NCI-H2227 (cell line): ENCODE measurements around the gene CAPN8.

Source experiments
- DNase-seq: peaks from one replicate; lab custom pipeline; 2025; ENCODE audit not compliant: unreplicated experiment; lab: John Stamatoyannopoulos, UW

CAPN8 gene

DNA sequence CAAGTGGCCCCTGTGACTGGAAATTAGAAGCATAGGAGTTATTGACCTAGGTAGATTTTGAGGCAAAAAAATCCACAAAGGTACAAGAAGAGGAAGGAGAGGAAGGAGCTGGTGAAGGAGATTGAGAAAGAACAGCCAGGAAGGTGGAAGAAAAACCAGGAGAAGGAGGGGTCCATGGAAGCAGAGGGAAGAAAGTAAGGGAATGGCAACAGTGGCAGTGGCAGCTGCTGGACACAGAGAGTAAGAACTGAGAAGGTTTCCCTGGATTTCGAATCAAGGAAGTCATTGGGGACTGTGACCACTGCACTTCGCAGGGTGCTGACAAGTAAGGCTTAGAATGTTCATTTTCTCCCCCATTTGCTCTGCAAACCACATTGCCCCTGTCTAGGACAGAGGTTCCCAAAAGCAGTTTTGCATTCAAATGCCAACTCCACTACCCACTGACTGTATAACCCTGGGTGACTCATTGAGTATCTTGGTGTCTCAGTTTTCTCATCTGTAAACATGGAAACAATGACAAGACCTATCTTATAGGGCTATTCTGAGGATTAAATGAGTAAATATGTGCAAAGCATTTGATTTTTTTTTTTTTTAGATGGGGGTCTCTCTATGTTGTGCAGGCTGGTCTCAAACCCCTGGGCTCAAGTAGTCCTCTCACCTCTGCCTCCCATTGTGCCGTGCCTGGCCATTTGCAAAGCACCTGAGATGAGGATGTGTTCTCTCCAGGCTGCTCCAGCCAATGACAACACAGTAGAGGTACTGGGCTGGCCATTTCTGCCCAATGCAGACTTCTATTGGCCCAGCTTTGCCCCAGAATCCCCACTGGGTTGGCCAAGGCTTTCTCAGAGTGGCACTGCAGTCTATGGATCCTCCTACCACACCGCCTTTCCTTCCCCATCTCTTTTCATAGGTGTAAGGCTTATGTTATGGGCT, 37.5 kb upstream of the CAPN8 start:
- DNase-seq = no peak

DNA sequence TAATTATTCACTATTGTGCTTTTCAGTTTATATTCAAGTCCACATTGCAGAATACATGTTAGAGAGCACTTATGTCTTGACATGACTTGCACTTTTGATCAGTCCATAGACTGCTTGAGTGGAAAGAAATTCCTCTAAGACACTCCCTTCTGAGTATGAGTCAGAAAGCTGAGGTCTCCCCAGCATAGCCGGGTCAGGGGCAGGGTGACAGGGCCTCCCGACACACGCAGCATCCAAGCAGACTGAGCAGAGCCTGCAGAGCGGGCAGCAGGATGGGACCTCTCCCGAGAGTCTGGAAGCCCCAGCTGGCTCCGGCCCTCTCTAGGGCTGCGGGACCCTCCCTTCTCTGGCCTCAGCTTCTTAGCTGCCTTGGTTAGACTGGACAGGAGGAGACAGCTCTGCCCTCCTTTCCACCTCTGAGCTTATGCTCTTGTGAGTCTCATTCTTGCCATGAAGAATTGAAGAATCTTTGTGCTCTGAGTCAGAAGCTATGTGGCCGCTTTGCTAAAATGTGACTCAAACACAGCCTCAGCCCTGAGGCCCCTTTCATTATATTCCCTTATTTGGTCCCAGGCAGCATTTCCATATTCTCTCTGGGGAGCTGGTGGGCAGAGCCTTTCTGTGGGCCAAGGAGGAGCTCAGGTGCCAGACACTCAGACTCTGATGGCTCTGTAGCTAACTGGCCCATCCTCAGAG, 35.6 kb upstream of the CAPN8 start:
- DNase-seq = peak; percentile 16

DNA sequence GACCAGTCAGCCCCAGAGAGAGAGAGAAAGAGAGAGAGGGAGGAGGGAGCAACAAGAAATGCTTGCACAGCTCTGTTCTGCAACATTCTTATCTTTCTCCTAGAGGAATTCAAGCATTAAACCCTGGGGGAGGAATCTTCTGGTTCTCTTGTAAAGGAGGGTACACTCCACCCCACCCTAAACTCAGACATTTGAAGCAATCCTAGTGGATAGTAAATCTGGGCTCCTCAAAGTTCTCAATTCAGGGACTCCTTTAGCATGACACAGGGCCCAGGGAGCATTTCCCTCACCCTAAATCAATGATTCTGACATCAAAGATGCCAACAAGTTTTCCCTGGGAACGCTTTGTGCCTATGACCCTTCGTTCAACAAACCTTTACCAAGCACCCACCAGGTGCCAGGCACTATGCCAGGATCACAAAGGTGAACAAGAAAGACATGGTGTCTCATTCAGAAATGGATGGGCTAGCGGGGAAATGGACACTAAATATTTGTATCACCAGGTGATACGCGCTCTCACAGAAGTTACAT, 35.0 kb upstream of the CAPN8 start:
- DNase-seq = no peak

DNA sequence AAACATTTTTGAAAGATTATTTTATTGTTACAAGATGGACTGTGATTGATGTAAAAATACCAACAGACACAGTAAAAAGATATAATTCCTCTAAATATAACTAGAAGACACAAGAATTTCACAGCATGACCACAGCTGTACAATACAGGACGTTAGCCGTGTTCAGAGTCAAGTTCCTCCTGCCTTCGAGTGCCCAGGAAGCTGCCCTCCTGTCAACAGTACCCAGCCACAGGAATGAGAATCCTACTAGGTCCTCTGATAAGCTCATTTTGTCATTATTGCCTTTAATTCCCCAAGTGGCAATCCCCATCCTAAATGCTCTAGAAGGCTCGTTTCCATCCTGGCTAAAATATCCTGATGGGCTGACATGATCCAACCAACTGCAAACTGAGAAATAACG, 30.4 kb upstream of the CAPN8 start:
- DNase-seq = no peak

DNA sequence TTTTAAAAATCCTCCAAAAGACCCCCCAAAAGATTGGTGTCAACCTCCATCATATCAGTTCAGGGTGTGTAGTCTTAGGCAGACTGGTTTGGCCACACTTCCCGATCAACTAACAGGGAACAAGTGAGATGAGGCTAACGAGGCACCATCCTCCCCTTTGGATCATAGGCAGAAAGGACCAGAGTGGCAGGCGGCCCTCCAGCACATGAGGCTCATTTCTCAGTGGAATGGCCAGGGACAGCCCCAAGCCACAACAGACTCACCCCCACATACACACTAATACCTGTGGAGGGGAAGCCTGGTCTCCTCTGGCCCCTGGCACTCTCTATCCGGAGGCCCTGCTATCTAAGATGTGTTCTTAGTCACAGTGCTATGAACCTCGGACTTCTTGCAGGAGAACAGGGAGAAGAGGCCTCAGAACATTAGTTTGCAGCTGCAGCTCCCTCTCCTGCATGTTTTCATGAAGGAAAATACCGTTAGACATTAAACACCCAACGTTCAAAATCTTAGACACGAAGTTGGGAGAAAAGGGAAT, 29.6 kb upstream of the CAPN8 start:
- no peak for DNase-seq

DNA sequence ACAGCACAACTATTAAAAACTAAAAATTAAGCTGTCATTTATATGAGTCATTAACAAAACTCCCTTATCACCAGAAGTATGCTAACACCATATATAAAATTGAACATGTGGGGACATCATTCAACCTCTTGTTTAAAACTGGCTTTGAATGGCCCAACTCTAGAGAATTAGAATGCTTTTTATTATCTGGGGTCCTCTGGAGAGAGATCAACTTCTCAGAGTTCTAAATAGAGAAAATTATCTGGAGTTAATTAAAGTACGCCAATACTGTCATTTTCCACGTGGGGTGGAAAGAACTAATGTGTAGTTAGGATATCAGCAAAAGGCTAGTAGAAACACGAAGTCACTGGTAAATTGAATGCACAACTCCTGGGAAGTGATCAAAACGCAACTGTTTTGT, 25.6 kb upstream of the CAPN8 start:
- no peak for DNase-seq

DNA sequence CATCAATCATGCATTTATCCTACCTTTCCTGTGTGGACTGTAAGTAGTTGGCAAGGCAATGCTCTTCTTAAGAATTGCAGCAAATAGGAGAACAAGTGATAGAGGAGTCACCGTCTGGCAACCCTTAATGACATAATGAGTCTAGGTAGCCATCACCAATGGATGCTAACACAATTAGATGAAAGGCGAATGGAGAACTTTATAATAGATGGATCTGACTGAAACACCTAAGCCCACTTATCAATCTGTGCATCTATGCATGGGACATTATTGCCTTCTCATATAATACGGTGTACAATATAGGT, 18.9 kb upstream of the CAPN8 start:
- DNase-seq = no peak

DNA sequence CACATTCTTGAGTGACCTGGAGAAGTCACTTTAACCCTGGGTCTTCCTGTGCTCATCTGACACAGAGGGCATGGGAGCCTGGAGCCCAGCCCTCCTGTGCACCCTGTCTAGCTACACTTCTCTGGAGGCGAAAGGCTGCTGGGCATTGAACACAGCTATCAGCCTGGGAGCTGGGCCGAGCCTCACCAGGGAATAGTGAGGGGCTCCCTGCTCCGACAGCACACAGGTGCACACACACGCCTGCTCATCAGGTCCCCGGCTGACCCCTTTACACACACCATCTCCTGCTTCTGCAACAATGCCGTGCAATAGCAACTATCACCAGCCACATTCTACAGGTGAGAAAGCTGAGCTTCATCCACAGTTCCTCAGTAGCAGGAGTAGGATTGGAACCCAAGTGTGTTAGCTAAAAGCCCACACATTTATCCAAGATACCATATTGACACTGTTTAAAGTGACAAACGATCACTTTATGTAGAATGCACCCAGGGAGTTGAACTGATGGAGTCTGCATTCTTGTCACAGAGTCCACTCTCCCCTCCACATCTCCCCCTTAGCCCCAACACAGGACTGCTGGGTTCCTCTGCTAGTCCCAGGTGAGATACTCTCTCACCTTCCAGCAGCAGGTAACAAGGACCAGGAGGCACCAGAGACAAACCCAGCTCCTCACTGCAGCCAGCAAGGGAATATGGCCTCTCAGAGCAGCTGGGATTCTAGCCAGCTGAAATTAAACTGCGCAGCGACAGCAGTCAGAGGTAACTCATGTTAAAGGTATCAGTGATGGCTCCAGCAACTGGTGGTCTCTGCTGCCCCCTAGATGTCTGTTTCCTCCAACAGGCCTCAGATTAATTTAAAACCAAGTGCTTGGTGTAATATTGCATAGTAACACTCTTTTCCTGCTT, 18.3 kb upstream of the CAPN8 start:
- peak; percentile 89 for DNase-seq

DNA sequence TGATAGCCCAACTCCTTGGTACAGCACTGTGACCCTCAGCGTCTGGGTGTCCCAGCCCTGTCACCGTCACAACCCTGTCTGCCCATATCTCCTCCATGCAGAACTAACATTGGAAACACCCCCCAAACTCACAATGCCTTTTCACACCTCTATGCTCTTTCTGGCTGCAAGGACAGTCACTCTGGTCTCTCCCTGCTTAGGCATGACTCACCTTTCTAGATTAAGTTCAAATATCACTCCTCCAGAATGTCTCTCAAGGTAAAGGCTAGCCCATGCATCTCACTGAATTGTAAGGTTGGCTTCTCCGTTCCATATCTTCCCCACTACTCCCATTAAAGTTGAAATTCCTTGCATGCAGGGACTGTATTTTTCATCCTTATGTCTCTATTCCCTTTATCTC, 17.0 kb upstream of the CAPN8 start:
- no peak for DNase-seq

DNA sequence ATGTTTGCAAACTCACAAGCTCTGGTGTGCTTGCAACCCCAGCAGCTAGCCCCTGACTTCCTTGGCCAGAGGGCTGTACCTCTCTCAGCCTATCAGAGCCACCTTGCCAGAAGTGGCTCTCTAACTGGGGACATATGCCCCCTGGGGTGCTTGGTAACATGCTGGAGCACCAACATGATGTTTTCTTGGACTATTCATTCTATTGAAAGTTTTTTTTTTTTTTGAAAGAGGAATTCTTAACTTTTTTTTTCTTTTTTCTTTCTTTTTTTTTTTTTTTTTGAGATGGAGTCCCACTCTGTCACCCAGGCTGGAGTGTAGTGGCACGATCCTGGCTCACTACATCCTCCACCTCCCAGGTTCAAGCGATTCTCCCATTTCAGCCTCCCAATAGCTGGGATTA, 14.7 kb upstream of the CAPN8 start:
- DNase-seq = no peak

DNA sequence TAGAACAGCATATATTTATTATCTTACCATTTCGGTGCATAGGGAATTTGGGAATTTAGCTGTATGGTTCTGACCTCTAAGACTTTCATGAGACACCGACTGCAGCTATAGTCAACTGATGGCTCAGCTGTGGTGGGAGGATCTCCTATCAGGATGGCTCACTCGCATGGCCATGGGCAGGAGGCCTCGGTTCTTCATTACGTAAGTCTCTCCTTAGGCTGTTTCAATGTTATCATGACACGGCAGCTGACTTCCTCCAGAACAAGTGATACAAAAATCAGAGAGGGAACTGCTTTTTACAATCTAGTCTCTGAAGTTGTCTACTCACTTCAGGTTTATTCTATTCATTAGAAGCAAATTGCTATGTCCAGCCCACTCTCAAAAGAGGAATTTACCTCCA, 13.3 kb upstream of the CAPN8 start:
- no peak for DNase-seq

DNA sequence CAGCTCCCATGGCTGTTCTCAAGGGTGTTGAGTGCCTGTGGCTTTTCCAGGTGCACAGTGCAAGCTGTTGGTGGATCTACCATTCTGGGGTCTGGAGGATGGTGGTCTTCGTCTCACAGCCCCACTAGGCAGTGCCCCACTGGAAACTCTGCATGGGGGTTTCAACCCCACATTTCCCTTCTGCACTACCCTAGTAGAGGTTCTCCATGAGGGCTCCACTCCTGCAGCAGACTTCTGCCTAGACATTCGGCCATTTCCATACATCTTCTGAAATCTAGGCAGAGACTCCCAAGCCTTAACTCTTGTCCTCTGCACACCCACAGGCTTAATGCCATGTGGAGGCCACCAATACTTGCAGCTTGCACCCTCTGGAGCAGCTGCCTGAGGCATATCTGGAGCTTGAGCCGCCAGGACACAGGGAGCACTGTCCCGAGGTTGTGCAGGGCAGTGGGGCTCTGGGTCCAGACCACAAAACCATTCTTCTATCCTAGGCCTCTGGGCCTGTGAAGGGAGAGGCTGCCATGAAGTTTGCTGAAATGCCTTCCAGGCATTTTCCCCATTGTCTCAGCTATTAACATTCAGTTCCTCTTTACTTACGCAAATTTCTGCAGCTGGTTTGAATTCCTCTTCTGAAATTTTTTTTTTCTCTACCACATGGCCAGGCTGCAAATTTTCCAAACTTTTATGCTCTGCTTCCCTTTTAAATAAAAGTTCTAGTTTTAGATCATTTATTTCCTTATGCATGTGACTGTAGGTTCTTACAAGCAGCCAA, 8.8 kb upstream of the CAPN8 start:
- DNase-seq = no peak

DNA sequence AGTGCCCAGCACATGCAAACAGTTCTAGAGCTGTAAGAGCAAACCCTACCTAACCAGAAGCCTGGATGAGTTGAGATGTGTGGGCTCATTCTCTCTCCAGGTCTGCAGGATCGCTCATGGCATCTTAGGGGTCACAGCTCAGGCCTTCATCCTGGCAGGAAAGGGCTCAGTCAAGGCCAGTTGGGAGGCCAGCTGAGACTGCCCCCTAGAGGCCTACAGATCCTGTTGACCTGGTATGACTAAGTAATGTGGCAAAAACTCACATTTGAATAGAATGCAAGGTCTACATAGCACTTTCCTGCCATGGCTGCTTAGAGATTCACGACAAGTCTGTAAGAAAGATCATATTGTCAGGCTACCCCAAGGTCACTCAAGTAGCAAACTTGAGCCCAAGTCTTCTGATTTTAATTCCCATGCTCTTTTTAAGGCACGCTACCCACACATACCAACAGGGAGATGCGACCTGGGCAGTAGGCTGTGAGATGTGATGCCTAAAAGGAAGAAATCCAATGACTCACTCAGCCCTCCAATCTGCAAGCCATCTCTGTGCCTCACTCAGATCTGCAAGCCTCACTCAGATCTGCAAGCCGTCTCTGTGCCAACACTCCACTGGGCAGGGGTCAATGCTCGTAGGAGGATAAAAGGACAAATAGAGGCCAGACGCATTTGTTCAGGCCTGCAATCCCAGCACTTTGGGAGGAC, 5.1 kb upstream of the CAPN8 start:
- peak; percentile 25 for DNase-seq

DNA sequence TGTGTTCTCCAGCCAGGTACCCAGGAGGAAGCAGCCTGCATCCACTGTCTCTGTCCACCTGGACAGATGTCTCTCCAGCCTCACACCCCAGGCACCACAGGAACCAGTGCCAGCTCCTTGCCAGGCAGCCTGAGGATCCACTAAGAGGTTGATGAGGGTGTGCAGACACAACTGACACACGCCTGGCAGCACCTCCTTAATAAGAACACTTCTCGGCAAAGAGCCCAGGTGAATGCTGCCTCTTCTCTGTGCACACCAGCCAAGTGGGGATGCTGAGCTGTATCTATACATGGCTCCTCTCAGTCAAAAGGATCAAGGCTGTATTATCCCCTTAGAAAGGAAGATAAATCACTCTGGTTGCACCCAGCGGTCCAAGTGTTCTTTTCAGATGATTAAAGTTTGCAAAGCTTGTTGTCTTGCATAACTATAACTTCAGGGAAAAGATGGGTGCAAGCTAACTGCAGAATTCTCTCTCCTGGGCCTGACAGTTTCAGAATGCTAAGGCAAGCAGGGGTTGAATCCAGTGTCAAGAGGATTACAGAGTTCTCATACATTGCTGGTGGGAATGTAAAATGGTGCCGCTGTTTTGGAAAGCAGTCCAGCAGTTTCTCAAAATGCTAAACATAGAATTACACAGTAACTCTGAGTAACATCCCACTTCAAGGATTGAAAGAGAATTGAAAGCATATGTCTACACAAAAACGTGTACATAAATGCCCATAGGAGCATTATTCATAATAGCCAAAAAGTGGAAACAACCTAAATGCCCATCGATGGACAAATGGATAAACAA, 3.7 kb upstream of the CAPN8 start:
- DNase-seq = no peak

DNA sequence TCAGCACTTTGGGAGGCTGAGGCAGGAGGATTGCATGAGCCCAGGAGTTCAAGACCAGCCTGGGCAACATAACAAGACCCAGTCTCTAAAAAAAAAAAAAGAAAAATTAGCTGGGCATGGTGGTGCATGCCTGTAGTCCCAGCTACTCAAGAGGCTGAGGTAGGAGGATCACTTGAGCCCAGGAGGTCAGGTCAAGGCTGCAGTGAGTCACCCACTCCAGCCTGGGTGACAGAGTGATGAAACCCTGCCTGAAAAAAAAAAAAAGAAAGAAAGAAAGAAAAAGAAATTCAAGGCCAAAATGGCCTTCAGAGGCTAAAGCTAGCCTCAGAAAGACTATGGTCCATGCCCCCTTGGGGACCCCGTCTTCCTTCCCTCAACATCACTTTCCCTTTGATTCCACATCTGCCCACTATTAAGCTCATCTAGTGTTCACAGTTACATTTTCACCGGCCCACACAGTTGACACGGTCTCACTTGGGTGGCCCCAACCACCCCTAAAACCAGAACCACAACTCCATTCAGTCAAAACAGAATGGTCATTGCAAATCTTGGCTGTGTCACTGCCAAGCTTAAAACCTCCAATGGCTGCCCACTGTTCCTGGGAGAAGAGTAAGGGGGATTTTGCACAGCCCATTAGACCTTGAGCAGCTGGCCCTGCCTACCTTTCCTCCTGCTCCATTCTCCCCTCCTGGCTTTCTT, 2.1 kb upstream of the CAPN8 start:
- DNase-seq = no peak

DNA sequence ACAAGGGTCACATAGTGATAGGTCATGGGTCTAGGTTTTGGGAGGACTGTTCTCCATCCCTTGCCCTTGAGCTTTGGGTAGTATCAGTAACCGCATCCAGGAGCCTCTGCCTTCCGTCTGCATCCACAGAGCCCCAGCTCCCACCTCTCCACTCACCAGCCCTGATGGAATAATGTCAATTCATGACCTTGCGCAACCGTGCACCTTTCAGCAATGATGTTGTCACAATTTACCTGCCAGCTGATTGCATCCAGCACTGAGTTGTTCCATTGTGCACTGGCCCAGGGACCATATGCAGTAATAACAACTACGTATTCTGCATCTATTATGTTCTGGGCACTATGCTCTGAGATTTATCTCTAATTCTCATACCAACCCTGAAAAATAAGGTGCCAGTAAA, 1.4 kb downstream of the CAPN8 start:
- DNase-seq = no peak

DNA sequence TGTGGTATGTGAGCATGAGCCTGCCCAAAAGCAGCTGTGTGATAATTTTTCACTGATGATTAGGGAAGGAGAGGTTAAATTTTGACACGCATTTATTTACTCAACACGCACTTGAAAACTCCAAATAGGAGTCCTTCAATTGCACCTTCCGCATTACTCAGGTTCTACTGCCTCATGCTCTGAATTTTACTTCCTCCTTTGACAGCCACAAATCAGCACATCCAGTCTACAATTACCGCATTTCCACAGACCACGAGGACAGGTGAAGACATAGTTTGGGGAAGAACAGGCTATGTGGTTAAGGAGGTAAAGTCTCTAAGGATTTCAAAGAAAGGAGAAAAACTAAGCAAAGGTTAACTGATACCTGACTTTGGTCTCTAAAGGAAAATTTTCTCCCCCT, 2.6 kb downstream of the CAPN8 start:
- DNase-seq = no peak

DNA sequence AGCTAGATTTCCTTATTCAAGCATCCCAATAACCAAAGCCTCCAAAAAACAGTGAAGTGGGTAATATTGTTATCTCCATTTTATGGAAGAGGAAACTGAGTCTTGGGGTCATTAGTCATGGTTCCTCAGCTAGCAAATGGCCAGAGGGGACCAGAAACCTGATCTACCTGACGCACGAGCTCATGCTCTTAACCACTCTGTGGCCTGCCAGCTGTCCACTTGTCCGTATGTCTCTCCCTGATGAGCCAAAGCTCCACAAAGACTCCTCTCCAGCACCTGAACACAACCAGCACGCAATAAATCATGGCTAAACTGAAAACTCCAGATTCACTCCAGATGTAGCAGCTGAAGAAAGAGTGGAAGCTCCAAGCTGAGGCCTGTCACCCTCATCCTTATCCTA, 5.8 kb downstream of the CAPN8 start:
- no peak for DNase-seq
